Neuron (in vitro differentiated cells): ENCODE data around the gene SYNC.
"Not testable (repeated sequence)": the region's sequence is repeated elsewhere in the genome, so short reads cannot be mapped to it uniquely, and the experiment has no call there.

Experiments used
- H2AFZ ChIP-seq: one replicate; pipeline ENCODE4 v1.6.1; 2013; ENCODE audit warnings: low read depth, mild to moderate bottlenecking, inconsistent platforms, low read length, moderate library complexity
- H3K27me3 ChIP-seq: one replicate; pipeline ENCODE4 v1.6.1; 2013; ENCODE audit warnings: low read length; ENCODE audit not compliant: insufficient read depth
- H3K36me3 ChIP-seq: one replicate; pipeline ENCODE4 v1.6.1; 2013; ENCODE audit warnings: low read length; ENCODE audit not compliant: insufficient read depth
- H3K4me1 ChIP-seq: one replicate; pipeline ENCODE4 v1.6.1; 2013; ENCODE audit warnings: low read length; ENCODE audit not compliant: insufficient read depth
- H3K4me3 ChIP-seq: 2 replicates; pipeline ENCODE4 v1.5.1; 2013; ENCODE audit warnings: mild to moderate bottlenecking, low read length, moderate library complexity
- H3K9me3 ChIP-seq: one replicate; pipeline ENCODE4 v1.6.1; 2013; ENCODE audit warnings: low read length

The SYNC gene

DNA sequence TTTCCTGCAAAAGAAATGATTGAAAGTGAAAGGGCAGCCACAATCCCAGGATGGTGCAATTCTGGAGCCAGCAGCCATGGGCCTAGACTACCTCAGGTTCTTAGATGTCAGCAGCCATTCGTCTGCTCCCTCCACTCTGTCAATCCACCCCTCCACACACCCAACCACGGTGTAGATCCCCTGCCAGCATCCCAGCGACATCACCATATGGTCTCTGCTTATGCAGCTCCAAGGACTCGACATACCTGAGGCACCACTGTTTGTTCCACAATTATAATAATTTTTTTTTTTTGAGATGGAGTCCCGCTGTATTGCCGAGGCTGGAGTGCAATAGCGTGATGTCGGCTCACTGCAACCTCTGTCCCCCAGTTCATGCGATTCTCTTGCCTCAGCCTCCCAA is 6.5 kb downstream of the SYNC start:
- Histone ChIP-seq H3K4me3 (no peak overlapping the region), H3K36me3 (no peaks in the 10 kb centered on the region), H3K27me3 (no peaks in the 10 kb centered on the region), H3K4me1 (no peaks in the 10 kb centered on the region), H3K9me3 (no peaks in the 10 kb centered on the region), H2AFZ (no peak overlapping the region)

DNA sequence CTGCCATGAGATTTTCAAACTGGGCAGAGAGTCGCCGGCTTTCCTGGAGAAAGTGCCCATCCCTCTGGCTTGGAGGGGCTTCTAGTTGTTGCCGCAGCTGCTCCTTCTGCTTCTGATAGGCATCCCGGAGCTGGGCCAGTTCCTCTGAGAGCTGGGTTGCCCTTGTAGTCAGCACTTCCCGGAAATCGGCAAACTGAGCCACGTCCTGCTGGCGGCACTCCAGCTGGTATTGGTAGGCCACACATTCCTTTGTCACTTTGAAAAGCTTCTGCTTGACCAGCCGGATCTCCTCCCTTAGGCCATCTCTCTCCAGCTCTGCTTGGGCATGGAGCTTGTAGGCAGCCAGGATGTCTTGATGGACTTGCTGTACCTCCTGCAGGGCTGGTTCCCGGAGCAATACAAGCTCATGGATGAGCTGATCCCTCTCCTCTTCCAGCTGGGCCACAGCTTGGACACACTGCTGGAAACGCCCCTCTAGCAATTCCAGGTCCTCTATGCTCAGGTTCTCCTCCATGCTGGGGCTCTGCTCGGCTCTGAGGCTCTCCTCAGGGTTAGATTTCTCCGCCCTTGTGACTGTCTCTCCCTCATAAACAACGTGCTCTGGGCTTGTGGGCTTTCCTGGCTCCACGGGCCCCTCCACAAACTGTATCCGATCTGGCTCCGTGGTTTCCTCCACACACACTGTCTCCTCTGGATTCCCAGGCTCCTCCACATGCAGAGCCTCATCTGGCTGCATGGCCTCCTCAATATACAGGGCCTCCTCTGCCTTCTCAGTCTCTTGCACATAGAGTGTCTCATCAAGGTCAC is 7.3 kb downstream of the SYNC start:
- H3K9me3 ChIP-seq, result no peaks in the 10 kb centered on the region
- no peak overlapping the region for H3K4me3 ChIP-seq
- H3K36me3 ChIP-seq, result no peaks in the 10 kb centered on the region
- H3K4me1 ChIP-seq, result no peaks in the 10 kb centered on the region
- H2AFZ ChIP-seq, result no peak overlapping the region
- H3K27me3 ChIP-seq, result no peaks in the 10 kb centered on the region

DNA sequence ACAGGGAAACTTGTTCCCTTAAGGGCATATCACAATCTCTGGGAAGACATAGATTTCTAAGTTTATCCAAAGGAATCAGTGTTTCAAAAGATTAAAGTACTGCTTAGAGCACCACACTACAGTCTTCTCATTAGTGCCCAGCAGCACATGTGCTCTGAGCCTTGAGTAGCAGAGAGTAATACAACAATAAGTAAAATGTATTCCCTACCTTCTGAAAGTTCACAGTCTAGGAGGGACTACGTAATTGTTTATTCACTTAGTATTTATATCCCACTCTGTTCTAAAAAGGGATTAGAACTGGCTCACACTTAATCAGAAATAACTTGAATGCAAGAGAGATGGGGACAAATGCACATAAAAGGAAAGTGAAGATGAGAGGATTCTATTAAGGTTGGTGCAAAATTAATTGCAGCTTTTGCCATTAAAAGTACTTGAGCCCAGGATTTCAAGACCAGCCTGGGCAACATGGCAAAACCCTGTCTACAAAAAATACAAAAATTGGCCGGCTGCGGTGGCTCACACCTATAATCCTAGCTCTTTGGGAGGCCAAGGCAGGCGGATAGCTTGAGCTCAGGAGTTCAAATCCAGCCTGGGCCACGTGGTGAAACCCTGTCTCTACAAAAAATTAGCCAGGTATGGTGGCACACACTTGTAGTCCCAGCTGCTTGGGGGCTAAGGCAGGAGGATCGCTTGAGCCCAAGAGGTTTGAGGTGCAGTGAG is 9.0 kb downstream of the SYNC start:
- Histone ChIP-seq H3K36me3 (no peaks in the 10 kb centered on the region), H3K4me1 (no peaks in the 10 kb centered on the region), H3K9me3 (no peaks in the 10 kb centered on the region), H2AFZ (no peak overlapping the region), H3K4me3 (no peak overlapping the region), H3K27me3 (no peaks in the 10 kb centered on the region)

DNA sequence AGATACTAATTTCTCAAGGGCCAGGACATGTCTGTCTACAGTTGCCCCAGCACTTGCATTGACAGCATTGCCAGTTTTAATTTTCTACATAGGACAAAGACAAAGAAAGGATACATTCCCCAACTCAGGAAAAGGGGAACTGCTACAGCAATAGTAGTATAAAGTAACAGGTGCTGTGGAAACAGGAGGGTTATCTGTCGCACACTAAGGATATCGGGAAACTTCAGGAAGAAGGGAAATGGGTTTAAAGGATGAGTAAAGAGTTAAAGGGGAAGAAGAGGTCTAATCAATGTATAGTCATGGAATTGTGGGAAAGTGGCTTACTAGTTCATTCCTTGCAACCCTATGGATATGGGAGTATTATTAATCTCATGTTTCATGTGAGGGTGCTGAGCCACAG is 16.2 kb downstream of the SYNC start:
- H3K36me3 ChIP-seq, result peaks cover 49% of the 10 kb centered on the region

DNA sequence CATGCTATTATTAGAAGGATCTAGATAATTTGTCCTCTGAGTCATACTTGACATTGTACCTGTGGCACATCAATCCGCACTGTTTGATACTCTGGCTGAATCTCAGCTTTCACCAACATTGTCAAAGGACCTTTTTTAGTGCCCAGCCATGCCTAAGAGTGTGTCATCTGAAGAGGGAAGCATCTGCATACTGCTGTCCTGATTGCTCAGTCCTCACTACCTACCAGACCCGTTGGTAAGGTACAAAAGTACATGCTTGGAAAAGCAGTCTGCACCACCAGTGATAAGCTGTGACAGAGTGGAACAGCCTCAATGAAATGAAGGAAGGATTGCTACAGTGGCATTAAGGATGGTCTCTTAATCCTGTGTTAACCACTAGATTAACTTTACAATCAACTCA is 17.1 kb downstream of the SYNC start:
- H3K36me3 ChIP-seq, result peaks cover 58% of the 10 kb centered on the region
- H3K9me3 ChIP-seq, result no peaks in the 10 kb centered on the region
- H3K4me1 ChIP-seq, result no peaks in the 10 kb centered on the region
- H2AFZ ChIP-seq, result no peak overlapping the region
- no peak overlapping the region for H3K4me3 ChIP-seq
- no peaks in the 10 kb centered on the region for H3K27me3 ChIP-seq

More for the DNA sequence above, 16.2 kb downstream of the SYNC start:
- Histone ChIP-seq H3K9me3 (no peaks in the 10 kb centered on the region), H3K4me3 (no peak overlapping the region), H2AFZ (no peak overlapping the region), H3K27me3 (no peaks in the 10 kb centered on the region), H3K4me1 (no peaks in the 10 kb centered on the region)

DNA sequence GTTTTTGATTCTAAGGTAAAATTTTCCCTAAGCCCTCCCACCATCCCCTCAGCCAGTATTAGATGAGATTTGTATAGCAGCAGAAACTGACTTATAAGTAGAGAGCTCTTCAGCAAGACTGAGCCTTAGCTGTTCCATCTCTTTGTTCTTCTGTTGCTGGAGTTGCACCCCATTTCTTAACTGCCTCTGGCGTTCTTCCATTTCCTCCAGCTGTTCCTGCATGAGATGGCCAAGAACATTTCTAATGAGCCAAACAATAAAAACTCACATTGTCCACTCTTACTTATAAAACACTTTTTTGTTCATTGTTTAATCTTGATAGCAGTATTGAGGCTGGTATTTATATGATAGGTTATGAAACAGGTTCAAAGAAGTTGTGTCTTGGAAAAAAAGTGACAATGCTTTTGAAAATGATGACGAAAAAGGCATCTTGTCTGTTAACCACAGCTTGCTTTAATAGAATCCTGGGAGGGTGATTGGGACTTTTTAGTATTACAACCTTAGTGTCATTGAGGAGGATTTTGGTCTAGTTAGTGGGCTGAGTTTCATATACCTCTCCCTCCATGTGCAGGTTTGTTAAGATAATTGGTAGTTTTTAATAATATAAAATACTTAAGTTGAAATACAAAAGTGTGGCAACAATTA is 18.3 kb downstream of the SYNC start:
- Histone ChIP-seq H3K4me1 (no peaks in the 10 kb centered on the region), H3K36me3 (peaks cover 70% of the 10 kb centered on the region), H3K4me3 (no peak overlapping the region), H2AFZ (no peak overlapping the region), H3K9me3 (no peaks in the 10 kb centered on the region), H3K27me3 (no peaks in the 10 kb centered on the region)

DNA sequence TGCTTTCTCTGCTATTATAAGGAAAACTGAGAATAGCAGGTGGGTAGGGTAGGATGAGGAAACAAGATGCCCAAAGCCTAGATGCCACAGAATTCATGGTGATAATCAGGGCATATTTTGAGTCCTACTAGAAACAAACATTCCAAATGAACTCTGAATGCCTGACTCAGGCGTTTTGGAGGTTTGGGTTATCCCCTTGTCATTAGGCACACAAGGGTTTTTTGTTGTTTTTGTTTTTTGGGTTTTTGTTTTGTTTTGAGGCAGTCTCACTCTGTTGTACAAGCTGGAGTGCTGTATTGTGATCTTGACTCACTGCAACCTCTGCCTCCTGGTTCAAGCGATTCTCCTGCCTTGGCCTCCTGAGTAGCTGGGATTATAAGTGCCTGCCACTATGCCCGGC is 19.2 kb downstream of the SYNC start:
- no peak overlapping the region for H2AFZ ChIP-seq
- no peaks in the 10 kb centered on the region for H3K27me3 ChIP-seq
- peaks cover 76% of the 10 kb centered on the region for H3K36me3 ChIP-seq
- no peaks in the 10 kb centered on the region for H3K9me3 ChIP-seq
- H3K4me1 ChIP-seq, result no peaks in the 10 kb centered on the region
- H3K4me3 ChIP-seq, result no peak overlapping the region

DNA sequence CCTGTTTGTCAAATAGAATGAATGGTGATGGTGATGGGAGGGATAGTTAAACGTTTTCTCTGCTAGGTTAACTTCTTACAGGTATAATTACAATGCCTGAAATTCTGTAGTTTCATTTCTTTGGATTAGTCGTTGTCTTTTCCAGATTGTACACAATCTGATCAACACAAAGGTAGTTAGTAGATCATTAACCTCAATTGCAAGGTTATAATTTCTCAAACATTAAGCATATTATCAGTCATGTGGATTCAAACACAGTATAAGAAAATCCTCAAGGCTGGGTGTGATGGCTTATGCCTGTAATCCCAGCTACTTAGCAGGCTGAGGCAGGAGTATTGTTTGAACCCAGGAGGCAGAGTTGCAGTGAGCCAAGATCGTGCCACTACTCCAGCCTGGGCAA is 20.6 kb downstream of the SYNC start:
- no peaks in the 10 kb centered on the region for H3K4me1 ChIP-seq
- no peak overlapping the region for H2AFZ ChIP-seq
- no peaks in the 10 kb centered on the region for H3K27me3 ChIP-seq
- no peaks in the 10 kb centered on the region for H3K9me3 ChIP-seq
- H3K36me3 ChIP-seq, result peaks cover 88% of the 10 kb centered on the region
- no peak overlapping the region for H3K4me3 ChIP-seq

DNA sequence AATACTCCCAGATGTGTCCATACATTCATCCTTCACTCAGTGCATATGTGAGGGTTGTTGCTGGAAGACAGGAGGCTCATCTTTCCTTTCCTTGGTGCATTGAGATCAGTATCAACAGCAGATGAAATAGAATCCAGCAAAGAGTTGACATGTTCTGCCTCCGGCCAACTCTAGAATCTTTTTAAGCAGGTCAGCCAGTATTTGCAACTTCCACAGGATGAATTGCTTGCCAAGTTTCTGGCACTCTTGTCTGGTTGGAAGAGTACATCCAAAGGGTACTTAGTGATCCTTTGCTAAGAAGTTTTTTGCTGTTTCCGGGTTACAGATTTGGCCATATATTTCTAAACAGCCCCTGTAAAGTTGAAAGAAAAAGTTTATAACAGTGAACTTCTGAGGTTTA is 21.1 kb downstream of the SYNC start:
- Histone ChIP-seq H3K36me3 (peaks cover 89% of the 10 kb centered on the region), H3K27me3 (no peaks in the 10 kb centered on the region), H3K4me1 (no peaks in the 10 kb centered on the region), H2AFZ (no peak overlapping the region), H3K9me3 (no peaks in the 10 kb centered on the region), H3K4me3 (no peak overlapping the region)

DNA sequence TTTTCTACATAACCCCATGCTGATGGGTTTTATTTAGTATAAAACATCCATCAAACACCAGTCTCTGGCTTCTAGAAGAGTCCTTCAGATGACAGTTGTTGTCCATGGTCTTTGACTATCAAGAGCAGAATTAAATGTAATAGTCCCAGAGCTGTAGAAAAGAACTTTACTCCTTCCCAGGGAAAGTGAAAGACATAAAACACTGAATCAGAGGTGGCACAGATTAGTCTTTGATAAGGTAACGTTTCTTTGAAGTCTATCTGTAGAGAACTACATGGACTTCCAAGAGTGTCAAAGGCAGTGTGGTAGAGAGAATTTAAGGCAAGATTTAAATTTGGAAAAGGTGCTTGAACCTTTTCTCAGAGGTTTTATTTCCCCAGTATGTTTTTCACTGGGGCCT is 21.9 kb downstream of the SYNC start:
- Histone ChIP-seq H3K9me3 (no peaks in the 10 kb centered on the region), H3K36me3 (peaks cover 89% of the 10 kb centered on the region), H3K4me3 (no peak overlapping the region), H3K4me1 (no peaks in the 10 kb centered on the region), H2AFZ (no peak overlapping the region), H3K27me3 (no peaks in the 10 kb centered on the region)

DNA sequence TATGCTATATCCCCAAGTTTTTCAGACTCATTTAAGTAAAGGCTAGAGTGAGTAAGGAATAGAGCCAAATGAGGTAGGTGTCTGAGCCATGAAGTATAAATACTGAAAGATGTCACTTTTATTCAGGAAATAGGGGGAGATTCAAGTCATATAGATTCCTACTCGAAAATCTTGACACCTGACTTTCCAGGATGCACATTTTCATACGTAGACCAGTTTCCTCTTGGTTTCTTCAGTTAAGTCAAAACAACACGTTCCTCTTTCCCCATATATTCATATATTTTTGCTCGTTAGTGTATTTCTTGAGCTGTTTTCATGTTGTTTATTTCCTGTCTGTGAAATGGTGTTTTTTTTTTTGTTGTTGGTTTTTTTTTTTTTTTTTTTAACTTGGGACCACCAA is 22.6 kb downstream of the SYNC start:
- peaks cover 87% of the 10 kb centered on the region for H3K36me3 ChIP-seq

DNA sequence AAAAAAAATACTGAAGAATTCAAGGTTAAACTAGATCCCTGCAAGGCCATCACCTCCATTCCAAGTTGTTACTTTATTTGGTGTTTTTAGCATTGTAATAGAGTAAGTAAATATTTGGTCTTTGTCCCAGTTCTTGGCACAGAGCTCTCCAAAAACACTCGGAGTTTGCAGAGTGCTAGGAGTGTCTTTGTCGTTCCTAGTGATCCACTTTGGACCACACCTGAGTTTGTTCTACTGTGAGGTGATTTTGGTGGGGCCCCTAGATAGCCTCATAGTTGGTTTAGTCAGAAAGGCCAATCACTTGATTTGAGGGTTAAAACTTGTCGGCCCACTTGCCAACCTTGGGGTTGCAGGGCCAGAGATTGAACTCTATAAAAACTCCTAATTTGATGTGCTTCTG is 25.6 kb downstream of the SYNC start:
- Histone ChIP-seq H3K36me3 (peaks cover 87% of the 10 kb centered on the region), H3K4me3 (no peak overlapping the region), H3K27me3 (no peaks in the 10 kb centered on the region), H3K4me1 (no peaks in the 10 kb centered on the region), H2AFZ (no peak overlapping the region), H3K9me3 (no peaks in the 10 kb centered on the region)

More for the DNA sequence above, 22.6 kb downstream of the SYNC start:
- H3K4me1 ChIP-seq, H3K4me3 ChIP-seq, H2AFZ ChIP-seq, H3K27me3 ChIP-seq, H3K9me3 ChIP-seq: not testable (repeated sequence)

DNA sequence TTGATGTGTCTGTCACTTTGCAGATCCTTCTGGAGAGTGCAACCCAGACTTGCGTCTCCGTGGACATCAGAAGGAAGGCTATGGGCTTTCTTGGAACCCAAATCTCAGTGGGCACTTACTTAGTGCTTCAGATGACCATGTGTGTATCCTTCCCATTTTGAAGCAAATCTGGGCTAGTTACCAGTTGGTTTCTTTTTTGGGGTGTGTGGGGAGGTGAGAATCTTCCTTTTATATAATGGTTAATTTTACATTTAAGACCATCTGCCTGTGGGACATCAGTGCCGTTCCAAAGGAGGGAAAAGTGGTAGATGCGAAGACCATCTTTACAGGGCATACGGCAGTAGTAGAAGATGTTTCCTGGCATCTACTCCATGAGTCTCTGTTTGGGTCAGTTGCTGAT is 33.9 kb downstream of the SYNC start:
- peaks cover 93% of the 10 kb centered on the region for H3K36me3 ChIP-seq
- H3K4me1 ChIP-seq, H3K9me3 ChIP-seq: not testable (repeated sequence)

More for the DNA sequence above, 33.9 kb downstream of the SYNC start:
- H3K27me3 ChIP-seq, H3K4me3 ChIP-seq, H2AFZ ChIP-seq: not testable (repeated sequence)
